Endodermal cell (in vitro differentiated cells): ENCODE data around the gene GHRL. TPM values are rescaled to one million over a fixed set of nuclear protein-coding genes. Genes with fewer than 3 reads are reported as not detected.

ENCODE experiments used
- DNase-seq: peaks from one replicate; pipeline ENCODE4 v3.0.0-alpha.2; 2017
- H3K27ac ChIP-seq: 2 replicates; pipeline ENCODE4 v1.5.1; 2013; ENCODE audit warnings: mild to moderate bottlenecking, low read depth, low read length, moderate library complexity
- H3K27me3 ChIP-seq: 2 replicates; pipeline ENCODE4 v1.6.1; 2013; ENCODE audit warnings: mild to moderate bottlenecking, low read length, moderate library complexity; ENCODE audit not compliant: insufficient read depth, control insufficient read depth, poor library complexity, severe bottlenecking
- H3K36me3 ChIP-seq: 2 replicates; pipeline ENCODE4 v1.7.0; 2013; ENCODE audit warnings: mild to moderate bottlenecking, low read length, moderate library complexity; ENCODE audit not compliant: control insufficient read depth, insufficient read depth
- H3K4me1 ChIP-seq: one replicate; pipeline ENCODE4 v1.7.0; 2013; ENCODE audit warnings: low read length; ENCODE audit not compliant: control insufficient read depth, insufficient read depth
- H3K4me3 ChIP-seq: 2 replicates; pipeline ENCODE4 v1.5.1; 2013; ENCODE audit warnings: mild to moderate bottlenecking, low read length, moderate library complexity
- H3K9ac ChIP-seq: 2 replicates; pipeline ENCODE4 v1.6.1; 2013; ENCODE audit warnings: mild to moderate bottlenecking, low read length, moderate library complexity; ENCODE audit not compliant: poor library complexity, severe bottlenecking; ENCODE audit errors: extremely low read depth
- H3K9me3 ChIP-seq: 2 replicates; pipeline ENCODE4 v1.6.1; 2013; ENCODE audit warnings: mild to moderate bottlenecking, low read length, moderate library complexity; ENCODE audit not compliant: control insufficient read depth
- H3K27ac Mint-ChIP-seq: 2 replicates; pipeline ENCODE4 v1.8.0; 2020; ENCODE audit warnings: mixed read lengths
- H3K27me3 Mint-ChIP-seq: 2 replicates; pipeline ENCODE4 v1.8.0; 2021; ENCODE audit warnings: mild to moderate bottlenecking, mixed read lengths; ENCODE audit not compliant: insufficient read depth
- H3K36me3 Mint-ChIP-seq: 2 replicates; pipeline ENCODE4 v1.8.0; 2020; ENCODE audit warnings: low read depth, mixed read lengths
- H3K4me1 Mint-ChIP-seq: 2 replicates; pipeline ENCODE4 v1.8.0; 2020; ENCODE audit warnings: mixed read lengths
- H3K4me3 Mint-ChIP-seq: 2 replicates; pipeline ENCODE4 v1.8.0; 2020; ENCODE audit warnings: mild to moderate bottlenecking, moderate library complexity, mixed read lengths
- H3K9me3 Mint-ChIP-seq: 2 replicates; pipeline ENCODE4 v1.8.0; 2020; ENCODE audit warnings: mild to moderate bottlenecking, mixed read lengths
- WGBS, 2 experiments: methylation state at CpG; one replicate each; pipeline versions ENCODE4 v1.1.5 to v1.1.7; 2013; ENCODE audit warnings: missing lambda C conversion rate in 2 of 2, mixed read lengths in 1 of 2; ENCODE audit not compliant: insufficient coverage in 1 of 2, insufficient read length in 1 of 2; 5-methylcytosine and 5-hydroxymethylcytosine counted together
- total RNA-seq, 2 donors: library from RNA; stranded (reverse); fragmentation: NEBNext Ultra II Directional in 1 of 2; extraction: Animal tissue kit (Norgen Biotek cat#: 25700) in 1 of 2; gene quantifications; 2 replicates in 1 of 2; 3 replicates in 1 of 2; pipeline ENCODE4 v1.2.1, GENCODE V29; 2021
- TF ChIP-seq, protein P1 (sequence below): fragments of 200-600 bp; sonication (generic); conservative IDR thresholded peaks from 2 replicates; pipeline ENCODE4 v1.5.0; 2021; ENCODE audit warnings: antibody characterized with exemption, mild to moderate bottlenecking

The GHRL gene
- total RNA-seq, 2 donors from 2014 or later: not detected

DNA sequence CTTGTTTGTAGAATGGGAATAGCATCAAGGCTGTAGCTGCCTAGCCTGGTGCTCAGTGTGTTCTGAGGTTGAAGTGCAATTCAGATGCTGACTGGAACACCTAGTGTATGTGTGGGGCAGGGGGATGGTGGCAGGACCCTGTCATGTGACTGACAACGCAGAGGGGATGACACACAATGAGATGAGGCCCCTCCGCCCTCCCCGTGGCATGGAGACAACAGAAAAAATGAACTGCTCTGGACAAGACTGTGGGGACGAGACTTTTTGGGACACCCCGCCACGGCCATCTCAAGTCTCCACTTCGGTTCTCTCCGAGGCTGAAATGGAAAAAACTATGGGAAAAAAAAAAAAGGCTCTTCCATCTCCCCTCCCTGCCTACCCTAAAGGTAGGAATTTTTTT lies 38.6 kb upstream of the GHRL start:
- Mint-ChIP-seq H3K4me3 (no peak overlapping the region), H3K4me1 (peaks cover 15% of the 10 kb centered on the region), H3K9me3 (no peaks in the 10 kb centered on the region), H3K27me3 (peaks cover 38% of the 10 kb centered on the region), H3K36me3 (no peaks in the 10 kb centered on the region), H3K27ac (no peak overlapping the region)
- no peak overlapping the region for H3K27ac ChIP-seq
- TF ChIP-seq, protein P1, sequence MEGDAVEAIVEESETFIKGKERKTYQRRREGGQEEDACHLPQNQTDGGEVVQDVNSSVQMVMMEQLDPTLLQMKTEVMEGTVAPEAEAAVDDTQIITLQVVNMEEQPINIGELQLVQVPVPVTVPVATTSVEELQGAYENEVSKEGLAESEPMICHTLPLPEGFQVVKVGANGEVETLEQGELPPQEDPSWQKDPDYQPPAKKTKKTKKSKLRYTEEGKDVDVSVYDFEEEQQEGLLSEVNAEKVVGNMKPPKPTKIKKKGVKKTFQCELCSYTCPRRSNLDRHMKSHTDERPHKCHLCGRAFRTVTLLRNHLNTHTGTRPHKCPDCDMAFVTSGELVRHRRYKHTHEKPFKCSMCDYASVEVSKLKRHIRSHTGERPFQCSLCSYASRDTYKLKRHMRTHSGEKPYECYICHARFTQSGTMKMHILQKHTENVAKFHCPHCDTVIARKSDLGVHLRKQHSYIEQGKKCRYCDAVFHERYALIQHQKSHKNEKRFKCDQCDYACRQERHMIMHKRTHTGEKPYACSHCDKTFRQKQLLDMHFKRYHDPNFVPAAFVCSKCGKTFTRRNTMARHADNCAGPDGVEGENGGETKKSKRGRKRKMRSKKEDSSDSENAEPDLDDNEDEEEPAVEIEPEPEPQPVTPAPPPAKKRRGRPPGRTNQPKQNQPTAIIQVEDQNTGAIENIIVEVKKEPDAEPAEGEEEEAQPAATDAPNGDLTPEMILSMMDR: no peak
- peaks cover 27% of the 10 kb centered on the region for H3K27me3 ChIP-seq
- no peak for DNase-seq
- no peaks in the 10 kb centered on the region for H3K4me1 ChIP-seq
- no peak overlapping the region for H3K4me3 ChIP-seq
- H3K36me3 ChIP-seq: no peaks in the 10 kb centered on the region
- 91 to 93% methylated on average over 4 to 8 of the region's 8 CpGs for WGBS, 2 experiments
- no peaks in the 10 kb centered on the region for H3K9me3 ChIP-seq
- no peak overlapping the region for H3K9ac ChIP-seq

- WGBS, 2 experiments: 82 to 87% methylated on average over 3 to 12 of the region's 12 CpGs
- DNase-seq: no peak
- Histone ChIP-seq H3K4me1 (no peaks in the 10 kb centered on the region), H3K4me3 (no peak overlapping the region), H3K27me3 (peaks cover 37% of the 10 kb centered on the region), H3K27ac (no peak overlapping the region), H3K9ac (no peak overlapping the region), H3K36me3 (no peaks in the 10 kb centered on the region), H3K9me3 (no peaks in the 10 kb centered on the region)
- TF ChIP-seq, protein P1: no peak
- Mint-ChIP-seq H3K9me3 (no peaks in the 10 kb centered on the region), H3K4me3 (no peak overlapping the region), H3K4me1 (peaks cover 15% of the 10 kb centered on the region), H3K27ac (no peak overlapping the region), H3K27me3 (peaks cover 46% of the 10 kb centered on the region), H3K36me3 (no peaks in the 10 kb centered on the region)
These were observed 37.6 kb upstream of the GHRL start for GRCh38 chr3:10330319-10330718.

DNA sequence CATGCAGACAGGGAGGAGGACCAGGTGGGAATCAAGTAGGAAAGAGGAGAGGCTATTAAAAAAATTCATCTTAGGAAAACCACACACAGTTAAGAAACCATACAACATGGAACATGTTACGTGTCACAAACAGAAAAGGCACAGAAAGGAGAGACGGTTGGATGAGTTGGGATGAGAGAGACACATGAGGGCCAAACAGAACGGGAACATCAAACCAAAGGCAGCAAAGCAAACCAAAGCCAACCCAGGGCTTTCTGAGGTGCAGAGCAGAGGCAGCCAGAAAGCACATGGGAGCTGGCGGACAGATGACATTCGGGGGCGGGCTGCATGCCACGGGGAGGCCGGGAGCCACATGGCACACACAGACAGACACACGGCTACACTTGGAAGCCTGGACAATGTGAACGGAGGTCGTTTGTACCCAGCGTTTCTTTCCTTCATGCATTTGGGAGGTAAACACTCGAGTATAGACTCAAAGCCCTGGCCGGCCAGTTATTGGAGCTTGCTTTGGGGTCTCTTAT lies 36.8 kb upstream of the GHRL start:
- Histone ChIP-seq H3K9ac (no peak overlapping the region), H3K27me3 (peaks cover 45% of the 10 kb centered on the region), H3K27ac (no peak overlapping the region), H3K4me1 (no peaks in the 10 kb centered on the region), H3K4me3 (no peak overlapping the region), H3K9me3 (no peaks in the 10 kb centered on the region), H3K36me3 (no peaks in the 10 kb centered on the region)
- Mint-ChIP-seq H3K4me3 (no peak overlapping the region), H3K9me3 (no peaks in the 10 kb centered on the region), H3K27ac (no peak overlapping the region), H3K36me3 (no peaks in the 10 kb centered on the region), H3K27me3 (peaks cover 48% of the 10 kb centered on the region), H3K4me1 (peaks cover 15% of the 10 kb centered on the region)
- DNase-seq: no peak
- 88 to 94% methylated on average over 8 to 14 of the region's 14 CpGs for WGBS, 2 experiments
- TF ChIP-seq, protein P1: no peak
